ENCODE measurements around the gene TLE2.
"Not testable (repeated sequence)": the region's sequence is repeated elsewhere in the genome, so short reads cannot be mapped to it uniquely, and the experiment has no call there.

Gene TLE2

DNA sequence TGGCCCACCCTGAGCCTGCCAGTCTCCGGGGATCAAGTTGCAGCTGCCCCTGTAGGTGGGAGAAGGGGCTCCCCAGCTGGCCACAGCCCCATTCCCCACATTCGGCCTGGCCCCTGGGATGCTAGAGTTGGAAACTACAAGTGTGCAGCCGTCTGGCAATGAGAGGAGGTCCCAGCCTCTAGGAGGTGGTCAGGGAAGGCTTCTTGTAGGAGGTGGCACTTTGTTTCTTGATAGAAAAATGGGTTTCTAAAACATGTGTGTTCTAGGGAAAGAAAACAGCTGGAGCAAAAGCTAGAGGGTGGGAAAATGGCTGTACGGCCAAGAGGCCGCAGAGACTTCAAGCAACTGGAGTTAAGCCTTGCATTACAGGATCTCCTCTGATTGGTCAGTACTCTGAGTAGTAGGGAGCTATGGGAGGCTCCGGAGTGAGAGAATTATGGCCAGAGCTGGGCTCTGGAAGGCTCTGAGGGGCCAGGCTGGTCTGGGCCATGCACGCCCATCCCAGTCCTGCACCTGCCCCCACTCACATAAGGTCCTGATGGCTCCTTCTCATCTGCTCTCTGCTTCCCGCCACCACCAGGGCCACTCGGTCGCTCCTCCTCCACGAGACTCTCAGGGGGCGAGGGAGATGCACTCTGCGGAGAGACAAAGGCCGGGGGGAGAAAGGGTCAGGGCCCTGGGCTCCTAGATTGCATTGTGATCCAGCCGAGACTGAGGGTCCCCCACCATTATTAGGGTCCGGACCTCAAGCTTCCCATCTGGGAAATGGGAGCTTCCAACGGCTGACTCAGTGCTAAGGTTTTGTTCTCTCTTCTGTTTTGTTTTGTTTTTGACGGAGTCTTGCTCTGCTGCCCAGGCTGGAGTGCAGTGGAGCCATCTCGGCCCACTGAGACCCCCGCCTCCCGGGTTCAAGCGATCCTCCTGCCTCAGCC, 13.7 kb downstream of the TLE2 start:
- no peak for DNase-seq (ENCODE audit: low read depth in 2 of 2, low spot score in 1 of 2)

GRCh38 chr19:3014135-3014534, 14.9 kb downstream of the TLE2 start:
- no peak for DNase-seq (ENCODE audit: low read depth in 2 of 2, low spot score in 1 of 2)

DNA sequence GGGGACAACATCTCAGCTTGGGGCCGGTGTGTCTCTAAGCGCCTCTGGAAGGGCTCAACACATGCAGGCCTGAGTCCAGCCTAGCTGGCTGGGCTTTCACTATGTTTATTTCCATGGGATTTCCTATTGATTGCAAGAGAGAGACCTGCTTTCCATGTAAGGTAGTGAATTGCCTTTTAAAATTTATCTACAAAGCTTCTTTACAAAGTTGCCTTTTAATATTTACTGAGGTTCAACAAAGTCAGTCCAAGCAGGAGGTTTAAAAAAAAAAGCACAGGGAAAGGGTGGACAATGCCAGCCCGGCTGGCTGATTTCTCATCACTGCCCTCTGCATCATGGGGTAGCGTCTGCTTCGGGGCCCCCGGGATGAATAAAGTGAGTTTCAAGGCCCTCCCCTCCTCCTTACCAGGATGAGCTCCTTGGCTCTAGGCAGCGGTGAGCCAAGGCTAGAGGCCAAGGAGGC, 15.8 kb downstream of the TLE2 start:
- DNase-seq (ENCODE audit: low read depth in 2 of 2, low spot score in 1 of 2), result no peak

DNA sequence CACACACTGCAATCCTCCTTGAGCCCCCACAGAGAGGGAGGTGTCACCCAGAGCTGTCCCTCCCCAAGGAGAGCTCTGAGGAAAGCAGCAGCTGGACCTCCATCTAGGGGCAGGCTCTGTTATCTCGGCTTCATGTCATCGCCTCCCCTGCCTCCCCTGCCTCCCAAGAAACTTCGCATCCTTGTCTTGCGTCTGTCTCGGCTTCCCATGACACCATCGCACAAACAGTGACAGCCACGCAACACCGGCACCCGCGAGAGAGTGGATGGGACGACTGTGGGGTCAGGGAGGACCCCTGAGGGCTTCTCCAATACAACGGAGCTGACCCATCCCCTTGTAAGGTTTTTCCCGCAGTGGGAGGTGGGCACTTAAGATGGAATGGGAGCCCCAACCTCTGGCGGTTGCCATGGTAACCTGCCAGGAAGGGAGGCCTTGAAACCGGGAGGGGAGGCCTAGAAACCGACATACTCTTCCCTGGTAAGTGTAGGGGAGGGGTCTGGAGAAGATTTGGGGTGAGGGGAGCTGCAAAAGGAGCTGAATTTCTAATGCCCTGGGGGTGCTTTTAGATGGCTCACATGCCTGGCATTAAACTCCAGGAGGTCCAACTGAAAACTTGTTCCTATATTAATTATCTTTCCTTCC, 16.3 kb downstream of the TLE2 start:
- no peak for DNase-seq (ENCODE audit: low read depth in 2 of 2, low spot score in 1 of 2)

GRCh38 chr19:3012059-3012458, 17.0 kb downstream of the TLE2 start:
- not testable (repeated sequence) for DNase-seq (ENCODE audit: low read depth in 2 of 2, low spot score in 1 of 2)

GRCh38 chr19:3010871-3011270, 18.2 kb downstream of the TLE2 start:
- no peak for DNase-seq (ENCODE audit: low read depth in 2 of 2, low spot score in 1 of 2)

DNA sequence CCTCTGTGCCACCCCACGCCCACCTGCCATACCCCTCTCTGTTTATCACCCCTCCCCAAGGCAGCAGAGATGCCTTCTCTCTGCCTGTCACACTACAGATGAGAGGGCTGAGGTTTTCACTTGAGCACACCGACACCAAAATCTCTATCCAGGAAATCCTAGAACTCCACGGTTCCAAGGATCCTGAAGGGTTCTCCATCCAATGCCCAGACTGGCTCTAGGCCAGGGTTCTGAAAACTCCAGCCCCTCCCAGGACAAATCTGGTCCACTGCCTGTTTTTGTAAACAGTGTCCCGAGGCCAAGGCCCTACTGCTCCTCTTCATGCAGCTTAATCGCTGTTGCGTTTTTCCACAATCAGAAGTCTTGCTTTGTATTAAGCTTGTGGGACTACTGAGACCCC, 20.1 kb downstream of the TLE2 start:
- DNase-seq (ENCODE audit: low read depth in 2 of 2, low spot score in 1 of 2), result no peak

- no peak for DNase-seq (ENCODE audit: low read depth in 2 of 2, low spot score in 1 of 2)
Observed at GRCh38 chr19:3007975-3008374, 21.1 kb downstream of the TLE2 start.

DNA sequence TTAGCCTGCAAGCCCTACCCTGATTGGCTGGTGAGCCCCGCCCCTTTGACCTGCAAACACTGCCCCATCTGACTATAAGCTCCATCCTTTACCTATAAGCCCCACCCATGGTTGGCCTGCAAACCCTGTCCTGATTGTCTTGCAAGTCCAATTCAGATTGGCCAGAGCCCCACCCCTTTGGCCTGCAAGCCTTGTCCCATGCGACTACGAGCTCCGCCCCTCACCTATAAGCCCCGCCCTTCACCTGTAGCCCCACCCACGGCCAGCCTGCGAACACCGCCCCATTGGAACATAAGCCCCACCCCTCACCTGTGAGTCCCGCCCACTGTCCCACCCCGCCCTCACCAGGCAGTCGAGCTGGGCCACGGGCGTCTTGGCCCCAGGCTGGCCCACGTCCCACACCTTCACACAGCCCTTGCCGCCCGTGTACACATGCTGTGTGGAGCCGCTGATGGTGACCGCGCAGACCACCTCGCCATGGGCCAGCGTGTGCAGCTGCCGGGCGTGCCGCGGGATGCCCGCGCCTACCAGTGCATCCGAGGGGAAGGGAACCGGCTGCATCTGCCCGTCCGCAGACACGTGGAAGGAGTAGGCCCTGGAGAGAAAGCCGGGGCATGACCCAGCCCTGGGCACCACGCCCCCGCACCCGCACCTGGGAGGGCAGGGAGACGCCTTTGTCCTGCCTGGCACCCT, 22.9 kb downstream of the TLE2 start:
- no peak for DNase-seq (ENCODE audit: low read depth in 2 of 2, low spot score in 1 of 2)

DNA sequence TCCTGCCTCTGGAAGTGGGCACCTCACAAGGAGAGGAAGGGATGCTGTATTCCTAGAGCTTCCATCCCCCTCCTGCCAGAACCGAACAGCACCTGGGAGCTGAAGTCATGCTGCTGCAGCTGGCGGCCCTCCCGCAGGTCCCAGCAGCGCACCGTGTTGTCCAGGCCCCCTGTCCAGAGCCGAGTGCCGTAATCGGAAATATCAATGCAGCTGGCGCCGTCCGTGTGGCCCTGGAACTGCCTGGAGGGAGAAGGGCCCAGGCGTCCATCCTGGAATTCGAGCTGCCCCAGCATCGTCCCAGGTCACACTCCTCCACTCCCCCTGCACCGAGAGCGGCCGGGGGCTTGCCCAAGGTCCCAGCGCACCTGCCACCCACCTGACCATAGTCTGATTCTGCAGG, 23.7 kb downstream of the TLE2 start:
- no peak for DNase-seq (ENCODE audit: low read depth in 2 of 2, low spot score in 1 of 2)

- no peak for DNase-seq (ENCODE audit: low read depth in 2 of 2, low spot score in 1 of 2)
Observed at GRCh38 chr19:3004522-3004921, 24.6 kb downstream of the TLE2 start.

GRCh38 chr19:3003046-3003445, 26.0 kb downstream of the TLE2 start:
- DNase-seq (ENCODE audit: low read depth in 2 of 2, low spot score in 1 of 2), result no peak

DNA sequence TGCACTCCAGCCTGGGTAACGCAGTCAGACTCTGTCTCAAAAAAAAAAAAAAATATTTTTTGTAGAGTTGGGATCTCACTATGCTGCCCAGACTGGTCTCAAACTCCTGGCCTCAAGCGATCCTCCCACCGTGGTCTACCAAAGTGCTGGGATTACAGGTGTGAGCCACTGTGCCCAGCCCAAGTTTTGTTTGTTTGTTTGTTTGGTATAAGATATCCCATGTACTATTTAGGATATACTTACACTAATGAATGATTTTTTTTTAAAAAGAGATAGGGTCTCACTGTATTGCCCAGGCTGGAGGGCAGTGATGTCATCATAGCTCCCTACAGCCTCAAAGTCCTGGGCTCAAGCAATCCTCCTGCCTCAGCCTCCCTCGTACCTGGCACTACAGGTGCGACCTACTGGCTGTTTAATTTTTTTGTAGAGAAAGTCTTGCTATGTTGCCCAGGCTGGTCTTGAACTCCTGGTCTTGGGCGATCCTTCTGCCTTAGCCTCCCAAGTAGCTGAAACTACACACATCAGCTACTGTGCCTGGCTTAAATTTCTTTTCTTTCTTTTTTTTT, 27.8 kb downstream of the TLE2 start:
- DNase-seq (ENCODE audit: low read depth in 2 of 2, low spot score in 1 of 2), result no peak

- no peak for DNase-seq (ENCODE audit: low read depth in 2 of 2, low spot score in 1 of 2)
Observed at GRCh38 chr19:2998642-2999041, 30.4 kb downstream of the TLE2 start.

DNA sequence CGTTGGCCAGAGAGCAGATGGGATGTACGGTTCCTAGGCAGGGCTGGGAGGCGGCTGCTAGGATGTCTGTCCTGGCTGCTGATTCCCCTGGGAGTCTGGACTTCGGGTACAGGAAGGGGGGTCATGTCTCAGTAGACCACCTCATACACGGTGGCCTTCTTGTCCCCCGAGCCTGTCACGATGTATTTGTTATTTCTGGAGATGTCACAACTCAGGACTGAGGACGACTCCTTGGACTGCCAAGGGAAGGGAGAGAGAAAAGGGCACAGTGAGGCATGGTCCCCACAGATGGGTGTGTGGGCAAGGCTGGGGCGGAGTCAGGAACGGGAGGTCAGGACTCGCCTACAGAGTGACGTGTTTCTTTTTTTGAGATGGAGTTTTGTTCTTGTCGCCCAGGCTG, 31.4 kb downstream of the TLE2 start:
- no peak for DNase-seq (ENCODE audit: low read depth in 2 of 2, low spot score in 1 of 2)

DNA sequence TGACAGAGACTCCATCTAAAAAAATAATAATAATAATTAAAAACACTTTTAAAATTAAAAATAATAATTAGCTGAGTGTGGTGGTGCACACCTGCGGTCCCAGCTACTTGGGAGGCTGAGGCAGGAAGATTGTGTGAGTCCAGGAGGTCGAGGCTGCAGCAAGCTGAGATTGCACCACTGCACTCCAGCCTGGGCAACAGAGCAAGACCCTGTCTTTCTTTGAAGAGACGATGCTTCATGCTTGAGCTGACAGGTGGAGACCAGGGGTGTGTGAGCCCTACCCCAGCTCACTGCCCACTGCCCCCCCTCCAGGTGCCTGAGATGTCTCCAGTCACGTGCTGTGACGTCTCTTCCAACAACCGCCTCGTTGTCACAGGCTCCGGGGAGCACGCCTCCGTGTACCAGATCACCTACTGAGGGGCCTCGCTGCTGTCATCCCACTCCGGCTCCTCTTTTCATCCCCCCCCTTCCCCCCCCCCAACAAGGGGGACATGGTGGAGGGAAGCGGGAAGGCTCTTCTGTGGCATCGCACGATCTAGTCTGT, 34.4 kb downstream of the TLE2 start:
- no peak for DNase-seq (ENCODE audit: low read depth in 2 of 2, low spot score in 1 of 2)

GRCh38 chr19:2993579-2993978, 35.5 kb downstream of the TLE2 start:
- DNase-seq (ENCODE audit: low read depth in 2 of 2, low spot score in 1 of 2), result no peak

DNA sequence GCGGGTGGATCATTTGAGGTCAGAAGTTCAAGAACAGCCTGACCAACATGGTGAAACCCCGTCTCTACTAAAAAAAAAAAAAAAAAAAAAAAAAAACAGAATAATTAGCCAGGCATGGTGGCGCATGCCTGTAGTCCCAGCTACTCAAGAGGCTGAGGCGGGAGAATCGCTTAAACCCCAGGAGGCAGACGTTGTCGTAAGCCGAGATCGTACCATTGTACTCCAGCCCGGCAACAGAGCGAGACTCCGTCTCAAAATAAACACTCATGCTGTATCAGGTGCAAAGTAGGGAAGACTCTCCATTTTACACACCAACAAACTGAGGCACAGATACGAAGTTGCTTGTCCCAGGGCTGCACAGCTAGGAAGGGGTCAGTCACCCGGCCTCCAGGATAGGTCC, 36.1 kb downstream of the TLE2 start:
- no peak for DNase-seq (ENCODE audit: low read depth in 2 of 2, low spot score in 1 of 2)

- not testable (repeated sequence) for DNase-seq (ENCODE audit: low read depth in 2 of 2, low spot score in 1 of 2)
Observed at GRCh38 chr19:2992333-2992732, 36.7 kb downstream of the TLE2 start.

- no peak for DNase-seq (ENCODE audit: low read depth in 2 of 2, low spot score in 1 of 2)
Observed at GRCh38 chr19:2989236-2989946, 39.7 kb downstream of the TLE2 start.

GRCh38 chr19:2988568-2988967, 40.5 kb downstream of the TLE2 start:
- DNase-seq (ENCODE audit: low read depth in 2 of 2, low spot score in 1 of 2), result no peak

Data from stimulated activated CD8-positive, alpha-beta memory T cell treated with anti-CD3 and anti-CD28 coated beads, Interleukin-4, amount 100 ng/mL, for 1 hour (primary cell).